Spinal cord (tissue), 10 donors: ENCODE measurements around the gene LLGL2. TPM values are rescaled to one million over a fixed set of nuclear protein-coding genes. Genes with fewer than 3 reads are reported as not detected.

Experiments used
- DNase-seq, 6 donors: peaks; one replicate each; pipeline versions ENCODE4 v3.0.0 to v3.0.0-alpha.2; 2013 to 2015; ENCODE audit warnings: low spot score in 6 of 6, low read depth in 4 of 6
- H3K27ac ChIP-seq: one replicate; pipeline ENCODE4 v1.5.1; 2013; ENCODE audit warnings: low read depth, low read length, control low read depth
- H3K27me3 ChIP-seq: one replicate; pipeline ENCODE4 v1.6.1; 2013; ENCODE audit warnings: low read length; ENCODE audit not compliant: control insufficient read depth, insufficient read depth
- H3K36me3 ChIP-seq: one replicate; pipeline ENCODE4 v1.6.1; 2013; ENCODE audit warnings: low read length; ENCODE audit not compliant: control insufficient read depth, insufficient read depth
- H3K4me1 ChIP-seq: one replicate; pipeline ENCODE4 v1.6.1; 2013; ENCODE audit warnings: low read length; ENCODE audit not compliant: control insufficient read depth, insufficient read depth
- H3K4me3 ChIP-seq: one replicate; pipeline ENCODE4 v1.5.1; 2013; ENCODE audit warnings: low read depth, low read length, control low read depth
- H3K9me3 ChIP-seq: one replicate; pipeline ENCODE4 v1.6.1; 2013; ENCODE audit warnings: low read length; ENCODE audit not compliant: control insufficient read depth, insufficient read depth
- WGBS: methylation state at CpG from one replicate; pipeline ENCODE4 v1.1.5; 2013; ENCODE audit warnings: missing lambda C conversion rate; ENCODE audit not compliant: insufficient coverage; 5-methylcytosine and 5-hydroxymethylcytosine counted together
- polyA plus RNA-seq, 2 donors: library from polyadenylated mRNA; unstranded; fragments of 120-200 nt; gene quantifications; one replicate each; pipeline ENCODE4 v1.2.1, GENCODE V29; 2013; ENCODE audit not compliant: insufficient read length in 2 of 2
- total RNA-seq, 2 donors: library from RNA; depleted of rRNA in 1 of 2; stranded (reverse); fragments of 120-200 nt in 1 of 2; fragments of >200 nt in 1 of 2; gene quantifications; one replicate each; pipeline versions ENCODE4 v1.2.3 to v1.2.4, GENCODE V29; 2013 to 2014
- donor health status: healthy.

The LLGL2 gene
- total and polyA plus RNA-seq, 4 donors, result 2.0 to 9.9 (median 5.7) TPM

DNA sequence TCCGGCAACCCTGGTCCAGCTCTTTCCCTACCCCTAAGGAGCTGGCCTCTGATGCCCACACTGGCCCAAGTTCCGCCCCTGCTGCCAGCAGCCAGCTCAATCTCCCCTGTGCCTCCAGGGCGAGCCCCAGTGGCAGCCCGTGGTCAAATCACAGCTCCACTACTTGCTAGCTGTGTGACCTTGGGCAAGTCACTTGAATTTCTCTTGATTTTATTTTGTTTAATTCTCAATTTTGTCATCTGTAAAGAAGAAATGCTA lies 20.4 kb upstream of the LLGL2 start:
- DNase-seq, result no peak
- Histone ChIP-seq H3K9me3 (no peaks in the 10 kb centered on the region), H3K27me3 (no peaks in the 10 kb centered on the region), H3K4me3 (no peak overlapping the region), H3K27ac (no peak overlapping the region), H3K36me3 (peaks cover 96% of the 10 kb centered on the region), H3K4me1 (peaks cover 74% of the 10 kb centered on the region)
- WGBS, result 95% methylated on average over 4 of the region's 4 CpGs

DNA sequence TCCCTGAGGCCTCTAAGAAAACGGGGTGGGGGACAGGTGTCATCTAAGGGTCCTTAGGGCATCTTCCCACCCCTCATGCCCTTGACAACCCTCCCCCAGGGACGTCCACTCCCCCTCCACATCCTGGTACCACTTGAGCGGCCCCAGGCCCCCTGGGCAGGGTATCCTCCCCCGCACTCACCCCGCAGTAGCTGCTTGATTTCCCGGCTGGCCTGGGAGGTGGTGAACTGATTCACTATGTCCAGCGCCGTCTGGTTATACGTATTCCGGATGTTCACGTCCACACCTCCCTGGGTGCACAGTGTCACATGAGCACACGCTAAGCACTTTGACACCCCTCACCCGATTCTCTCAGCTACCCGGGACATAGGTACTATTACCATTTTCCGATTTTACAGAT lies 19.9 kb upstream of the LLGL2 start:
- Histone ChIP-seq H3K4me1 (peaks cover 75% of the 10 kb centered on the region), H3K27ac (no peak overlapping the region), H3K4me3 (no peak overlapping the region), H3K36me3 (peaks cover 94% of the 10 kb centered on the region), H3K9me3 (no peaks in the 10 kb centered on the region), H3K27me3 (no peaks in the 10 kb centered on the region)
- WGBS, result 88% methylated on average over 13 of the region's 15 CpGs
- DNase-seq, result no peak

DNA sequence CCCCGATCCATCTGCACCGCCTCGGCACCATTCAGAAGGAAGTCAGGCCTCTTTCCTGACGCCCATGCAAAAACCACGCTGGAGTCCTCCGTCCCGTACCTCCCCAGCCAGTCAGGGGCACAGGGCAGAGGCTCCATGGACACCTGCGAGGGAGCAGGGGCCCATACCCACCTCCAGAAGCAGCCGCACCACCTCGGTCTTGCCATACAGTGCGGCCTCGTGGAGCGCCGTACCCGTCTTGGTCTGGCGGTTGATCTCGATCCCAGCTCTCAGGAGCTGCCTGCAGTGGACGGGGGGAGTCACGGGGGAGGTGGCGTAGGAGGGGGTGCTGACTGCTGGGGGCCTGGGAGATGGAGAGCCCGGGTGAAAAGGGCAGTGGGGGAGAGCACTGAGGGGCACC lies 19.4 kb upstream of the LLGL2 start:
- Histone ChIP-seq H3K36me3 (peaks cover 92% of the 10 kb centered on the region), H3K4me3 (no peak overlapping the region), H3K27ac (no peak overlapping the region), H3K27me3 (no peaks in the 10 kb centered on the region), H3K4me1 (peaks cover 75% of the 10 kb centered on the region), H3K9me3 (no peaks in the 10 kb centered on the region)
- 93% methylated on average over 20 of the region's 21 CpGs for WGBS
- no peak for DNase-seq

DNA sequence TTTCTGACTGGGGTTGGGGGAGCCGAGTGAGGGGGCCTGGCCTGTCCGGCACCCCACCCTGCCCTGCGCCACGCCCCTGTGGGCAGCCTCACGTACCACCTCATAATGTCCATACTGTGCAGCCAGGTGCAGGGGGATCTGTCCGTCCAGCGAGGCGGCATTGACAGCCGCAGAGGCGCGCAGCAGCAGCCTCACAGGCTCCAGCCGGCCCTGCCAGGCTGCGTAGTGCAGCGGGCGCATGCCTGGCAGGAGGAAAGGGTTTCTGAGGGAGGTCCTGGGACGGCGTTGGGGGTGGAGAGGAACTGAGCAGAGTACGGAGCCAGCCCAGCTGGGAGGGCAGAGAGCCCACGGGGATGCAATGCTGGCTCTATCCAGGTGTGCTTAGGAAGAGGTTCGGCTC lies 18.6 kb upstream of the LLGL2 start:
- WGBS, result 80% methylated on average over 15 of the region's 20 CpGs
- Histone ChIP-seq H3K27ac (peak overlapping the region; percentile 86), H3K9me3 (no peaks in the 10 kb centered on the region), H3K4me1 (peaks cover 75% of the 10 kb centered on the region), H3K36me3 (peaks cover 90% of the 10 kb centered on the region), H3K4me3 (no peak overlapping the region), H3K27me3 (no peaks in the 10 kb centered on the region)
- no peak for DNase-seq

DNA sequence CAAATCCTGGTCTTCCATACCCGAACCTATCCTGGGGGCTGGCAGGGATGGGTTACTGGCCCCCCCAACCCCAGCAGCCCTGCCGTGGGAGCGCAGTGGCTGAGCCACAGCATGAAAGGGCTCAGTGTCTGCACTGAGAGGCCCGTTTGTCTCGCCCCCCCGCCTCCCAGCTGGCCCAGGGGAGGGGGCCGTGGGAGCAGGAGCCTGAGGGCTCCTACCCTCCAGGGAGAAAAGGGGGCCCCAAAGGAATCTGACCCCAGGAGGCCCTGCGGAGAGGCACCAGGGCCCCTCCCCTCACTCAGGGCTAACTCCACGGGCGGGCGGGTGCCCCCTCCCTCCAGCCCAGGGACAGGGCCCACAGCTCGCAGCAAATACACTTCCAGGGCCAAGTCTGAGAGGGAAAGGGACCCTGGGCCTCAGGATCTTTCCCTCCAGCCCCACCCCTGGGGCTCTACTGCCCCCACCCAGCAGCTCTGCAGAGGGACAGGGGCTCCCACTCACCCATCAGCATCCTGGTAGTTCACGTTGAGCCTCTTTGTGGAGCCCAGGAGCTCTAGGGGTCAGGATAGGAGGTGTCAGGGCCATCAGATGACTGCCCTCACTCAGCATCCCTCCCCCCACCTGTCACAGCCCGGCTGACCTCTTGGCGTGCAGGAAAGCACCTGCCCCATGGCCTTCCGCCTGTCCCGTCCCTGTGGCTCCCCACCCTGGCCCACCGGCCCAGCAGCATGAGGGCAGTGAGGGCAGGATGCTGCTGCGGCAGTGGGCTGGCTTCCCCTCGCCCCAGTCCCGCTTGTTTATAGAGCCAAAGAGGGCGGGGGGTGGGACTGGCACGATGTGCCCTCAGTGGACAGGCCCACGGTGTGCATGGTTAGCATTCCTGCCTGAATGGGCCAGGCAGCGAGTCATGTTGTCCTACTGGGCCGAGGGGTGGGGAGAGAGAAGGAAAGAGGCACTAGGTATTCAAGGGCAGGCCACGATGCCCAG lies 17.5 kb upstream of the LLGL2 start:
- Histone ChIP-seq H3K27ac (peak overlapping the region; percentile 86), H3K27me3 (no peaks in the 10 kb centered on the region), H3K9me3 (no peaks in the 10 kb centered on the region), H3K4me1 (peaks cover 75% of the 10 kb centered on the region), H3K36me3 (peaks cover 88% of the 10 kb centered on the region), H3K4me3 (no peak overlapping the region)
- DNase-seq, result peak in 2 of 6 donors; percentile 73 to 80
- 41% methylated on average over 21 of the region's 27 CpGs for WGBS

DNA sequence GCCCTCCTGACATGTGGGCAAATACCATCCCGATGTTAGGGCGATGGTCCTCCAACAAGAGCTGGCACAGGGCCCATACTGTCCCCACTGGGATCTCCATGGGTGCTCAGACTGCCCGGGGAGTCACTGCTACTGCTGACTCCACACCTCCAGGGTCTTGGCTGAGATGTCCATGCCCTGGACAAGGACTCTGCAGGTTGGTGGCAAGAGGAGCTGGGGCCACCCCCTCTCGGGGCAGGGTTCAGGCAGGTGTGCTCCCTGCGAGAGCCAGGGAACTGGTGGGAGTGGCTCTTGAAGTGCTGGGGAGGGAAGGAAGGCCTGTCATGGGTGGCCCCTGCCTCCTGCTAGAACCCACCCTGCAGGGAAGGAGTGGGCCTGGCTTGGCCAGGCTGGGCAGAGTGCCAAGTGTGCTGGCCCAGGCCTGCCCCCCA lies 16.6 kb upstream of the LLGL2 start:
- Histone ChIP-seq H3K9me3 (no peaks in the 10 kb centered on the region), H3K36me3 (peaks cover 87% of the 10 kb centered on the region), H3K27ac (peak overlapping the region; percentile 86), H3K27me3 (no peaks in the 10 kb centered on the region), H3K4me3 (no peak overlapping the region), H3K4me1 (peaks cover 85% of the 10 kb centered on the region)
- WGBS, result 56% methylated on average over 5 of the region's 5 CpGs
- no peak for DNase-seq

DNA sequence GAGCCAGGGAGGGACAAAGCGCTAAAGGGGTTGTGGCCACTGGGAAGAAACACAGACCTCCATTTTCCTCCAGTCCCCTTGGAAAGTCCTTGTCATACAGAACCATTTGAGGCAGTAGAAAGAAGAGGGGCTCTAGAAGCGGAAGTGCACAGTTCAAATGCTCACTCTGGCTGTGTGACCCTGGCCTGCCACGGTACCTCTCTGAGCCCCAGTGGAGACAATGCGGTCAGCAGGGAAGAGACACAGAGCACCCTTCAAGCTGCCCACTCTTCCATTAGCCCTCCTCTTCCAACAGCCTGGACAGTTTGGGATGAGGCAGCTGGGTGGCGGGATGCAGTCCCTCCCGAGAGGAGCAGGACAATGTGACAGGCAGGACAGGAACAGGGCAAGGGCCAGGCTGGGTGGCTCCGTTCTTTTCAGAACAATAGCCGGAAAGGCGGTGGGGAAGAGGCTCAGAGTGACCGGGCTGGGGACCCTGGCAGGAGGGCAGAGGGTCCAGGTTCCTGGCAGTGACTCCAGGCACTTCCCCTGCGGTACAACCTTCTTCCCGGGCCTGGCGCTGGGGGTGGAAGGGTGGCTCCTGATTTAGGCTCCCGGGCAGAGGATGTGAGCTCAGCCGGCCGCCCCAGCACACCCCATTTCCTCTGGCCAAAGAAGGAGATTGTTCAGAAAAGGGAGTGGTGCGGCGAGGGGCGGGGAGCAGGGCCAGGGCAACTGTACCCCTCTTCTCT lies 15.8 kb upstream of the LLGL2 start:
- Histone ChIP-seq H3K9me3 (no peaks in the 10 kb centered on the region), H3K27me3 (no peaks in the 10 kb centered on the region), H3K27ac (peak overlapping the region; percentile 86), H3K4me1 (peaks cover 86% of the 10 kb centered on the region), H3K36me3 (peaks cover 87% of the 10 kb centered on the region), H3K4me3 (peak overlapping the region; percentile 16)
- DNase-seq, result no peak
- WGBS, result 64% methylated on average over 9 of the region's 19 CpGs

DNA sequence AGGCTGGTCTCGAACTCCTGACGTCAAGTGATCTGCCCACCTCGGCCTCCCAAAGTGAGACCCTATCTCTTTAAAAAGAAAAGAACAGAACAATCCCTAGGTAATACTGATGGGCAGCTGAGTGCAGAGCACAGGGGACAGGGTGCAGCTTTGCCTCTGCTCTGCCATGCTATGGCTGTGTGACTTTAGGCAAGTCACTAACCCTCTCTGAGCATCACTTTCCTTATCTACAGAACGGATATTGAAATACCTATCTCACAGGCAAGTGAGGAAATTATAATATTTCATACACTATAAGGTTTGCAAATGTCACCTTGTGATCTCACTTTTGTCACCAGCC lies 14.3 kb upstream of the LLGL2 start:
- no peak for DNase-seq
- no peaks in the 10 kb centered on the region for H3K27me3 ChIP-seq
- peak overlapping the region; percentile 16 for H3K4me3 ChIP-seq
- peaks cover 72% of the 10 kb centered on the region for H3K36me3 ChIP-seq
- no CpG with 5 or more reads among the region's 4 CpGs for WGBS
- no peaks in the 10 kb centered on the region for H3K9me3 ChIP-seq
- peaks cover 89% of the 10 kb centered on the region for H3K4me1 ChIP-seq
- H3K27ac ChIP-seq, result peak overlapping the region; percentile 62

DNA sequence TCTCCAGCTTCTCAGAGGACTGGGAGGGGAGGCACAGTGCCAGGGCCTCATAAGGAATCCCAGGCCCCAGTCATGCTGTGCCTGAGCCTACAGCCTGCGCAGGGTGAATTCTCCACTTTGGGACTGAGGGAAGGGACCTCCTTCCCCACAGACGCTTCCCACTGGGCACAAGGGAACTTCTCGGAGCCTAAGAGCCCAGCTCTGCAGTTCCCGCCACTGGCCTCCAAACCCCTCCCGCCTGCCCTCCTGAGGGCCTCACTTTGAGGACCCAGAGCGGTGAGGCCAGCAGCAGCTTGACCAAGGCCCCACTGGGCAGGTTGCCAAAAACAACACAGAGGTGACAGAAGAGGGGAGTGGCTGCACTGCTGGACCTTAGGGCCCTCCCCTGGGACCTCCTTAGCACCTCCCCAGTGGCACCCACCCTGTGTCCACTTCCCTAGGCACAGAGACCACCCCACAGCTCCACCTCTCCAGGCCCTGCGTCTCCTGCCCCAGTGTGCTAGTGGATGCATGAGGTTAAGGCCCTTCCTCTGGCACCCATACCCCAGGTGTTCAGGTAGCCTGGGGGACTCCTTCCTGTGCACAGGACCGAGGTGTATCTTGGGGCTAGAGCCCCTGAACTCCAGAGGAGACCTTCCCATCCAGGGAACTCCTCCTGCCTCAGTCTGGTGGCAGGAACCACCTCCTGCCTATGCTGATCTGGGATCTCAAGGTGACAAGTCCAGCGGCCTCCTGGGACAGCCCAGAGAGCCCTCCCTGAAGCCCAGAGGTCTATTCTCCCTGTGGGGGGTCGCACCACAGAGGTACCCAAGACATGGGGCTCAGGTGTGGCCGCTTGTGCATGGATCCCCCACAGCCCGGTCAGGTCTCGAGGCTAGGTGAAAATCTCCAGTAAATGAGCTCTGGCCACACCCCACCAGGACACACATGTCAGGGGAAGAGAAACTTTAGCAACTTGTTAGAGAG lies 13.6 kb upstream of the LLGL2 start:
- Histone ChIP-seq H3K36me3 (peaks cover 66% of the 10 kb centered on the region), H3K27me3 (no peaks in the 10 kb centered on the region), H3K27ac (peak overlapping the region; percentile 62), H3K9me3 (no peaks in the 10 kb centered on the region), H3K4me1 (peaks cover 85% of the 10 kb centered on the region), H3K4me3 (peak overlapping the region; percentile 16)
- no peak for DNase-seq
- WGBS, result 64% methylated on average over 10 of the region's 13 CpGs
